Heart right ventricle (tissue), 16 donors: ENCODE data around the gene TBXAS1. TPM values are rescaled to one million over a fixed set of nuclear protein-coding genes. Genes with fewer than 3 reads are reported as not detected.
A peak's percentile ranks its signal among the peaks of the same experiment; 100 is the strongest.

Experiments
- ATAC-seq, 8 donors: fragments of 200-7000 bp; cut with Tn5 transposase; one replicate each; pipeline ENCODE4 v1.9.1; 2020; ENCODE audit warnings: mild to moderate bottlenecking in 8 of 8, moderate library complexity in 8 of 8, moderate number of reproducible peaks in 1 of 8
- DNase-seq, 2 donors: peaks; one replicate each; pipeline ENCODE4 v3.0.0-alpha.2; 2020
- H3K27ac ChIP-seq, 10 donors: fragments of 200-600 bp; sonication (generic) in 2 of 10; one replicate each; pipeline versions ENCODE4 v1.5.0 to v1.8.0; 2020 to 2022; ENCODE audit warnings: mild to moderate bottlenecking in 3 of 10
- H3K27me3 ChIP-seq, 7 donors: fragments of 200-600 bp; one replicate each; pipeline ENCODE4 v1.8.0; 2021 to 2022; ENCODE audit warnings: mild to moderate bottlenecking in 2 of 7
- H3K36me3 ChIP-seq, 9 donors: fragments of 200-600 bp; sonication (generic) in 1 of 9; one replicate each; pipeline versions ENCODE4 v1.5.0 to v1.8.0; 2020 to 2022; ENCODE audit warnings: mild to moderate bottlenecking in 2 of 9
- H3K4me1 ChIP-seq, 9 donors: fragments of 200-600 bp; sonication (generic) in 1 of 9; one replicate each; pipeline versions ENCODE4 v1.5.0 to v1.8.0; 2020 to 2022; ENCODE audit warnings: mild to moderate bottlenecking in 4 of 9
- H3K4me3 ChIP-seq, 10 donors: fragments of 200-600 bp; sonication (generic) in 2 of 10; one replicate each; pipeline versions ENCODE4 v1.5.0 to v1.8.0; 2020 to 2022; ENCODE audit warnings: mild to moderate bottlenecking in 7 of 10, moderate library complexity in 2 of 10
- H3K9me3 ChIP-seq, 11 donors: fragments of 200-600 bp in 10 of 11; sonication (generic) in 2 of 11; one replicate each; pipeline versions ENCODE4 v1.5.0 to v1.8.0; 2013 to 2022; ENCODE audit warnings: mild to moderate bottlenecking in 2 of 11, control low read depth in 1 of 11, moderate library complexity in 1 of 11
- WGBS, 2 donors: extraction: QIAGEN DNeasy Blood & Tissue Kit; methylation state at CpG; one replicate each; pipeline ENCODE4 v1.1.7; 2013; ENCODE audit warnings: inconsistent platforms in 1 of 2; 5-methylcytosine and 5-hydroxymethylcytosine counted together
- intact Hi-C, 10 donors: fragments of 100-400 bp; cut with DNase I; formaldehyde crosslinking; loops; one replicate each; pipeline versions ENCODE4 v1.11.1 to v1.14.2; 2022
- polyA plus RNA-seq, 2 donors: library from polyadenylated mRNA; stranded (reverse); fragments of 200-250 nt; gene quantifications; one replicate each; pipeline ENCODE4 v1.2.3, GENCODE V29; 2013
- total RNA-seq, 10 donors: library from RNA; stranded (reverse); fragmentation: NEBNext Ultra II Directional in 3 of 10; extraction: Animal tissue kit (Norgen Biotek cat#: 25700) in 3 of 10; gene quantifications; one replicate each; pipeline versions ENCODE4 v1.2.1 to v1.2.4, GENCODE V29; 2021 to 2023
- TF ChIP-seq, protein P1 (sequence below), 9 donors: fragments of 200-600 bp; sonication (generic) in 2 of 9; IDR thresholded peaks; one replicate each; pipeline versions ENCODE4 v1.5.0 to v1.8.0; 2021 to 2022; ENCODE audit warnings: antibody characterized with exemption in 9 of 9, mild to moderate bottlenecking in 5 of 9, moderate library complexity in 1 of 9
- donor health status: Arrhythmogenic right ventricular cardiomyopathy.
- donor health status: ischemic (EF 13 %, LVEDD 7.1; RV severe dilation, severe dysfunction).
- donor health status: healthy with polysubstance abuse.
- donor health status: DM: no; HTN: yes; CAD: no.
- donor health status: DM: no; HTN: no; CAD: no.
- donor health status: ischemic (EF 25% LVEDD 6.9; RV normal size, moderate dysfunction).
- donor health status: ischemic (EF 25% LVEDD 5.7; RV mildly dilated, moderate dysfunction).
- donor health status: healthy.
- donor health status: DM: yes; HTN: yes; CAD: no.
- donor health status: Ischemic cardiomyopathy.
- donor health status: ischemic (EF 35%, LVEDD 5.7; RV mildly dilated, moderate dysfunction).
- donor health status: nonischemic (EF 11% LVEDD 7.7; RV severe dilation, severe dysfunction).
- donor health status: DM: yes; HTN: yes; CAD: no.
- donor health status: PGD.
- donor health status: ischemic (EF 29% LVEDD 5.4; RV normal size, mild dysfunction).
- donor health status: nonischemic (EF 23%, LVEDD 6.1; RV moderate dilation, normal function).

Gene TBXAS1
- total and polyA plus RNA-seq, 12 donors, result 1.7 to 17.7 (median 3.7) TPM

DNA sequence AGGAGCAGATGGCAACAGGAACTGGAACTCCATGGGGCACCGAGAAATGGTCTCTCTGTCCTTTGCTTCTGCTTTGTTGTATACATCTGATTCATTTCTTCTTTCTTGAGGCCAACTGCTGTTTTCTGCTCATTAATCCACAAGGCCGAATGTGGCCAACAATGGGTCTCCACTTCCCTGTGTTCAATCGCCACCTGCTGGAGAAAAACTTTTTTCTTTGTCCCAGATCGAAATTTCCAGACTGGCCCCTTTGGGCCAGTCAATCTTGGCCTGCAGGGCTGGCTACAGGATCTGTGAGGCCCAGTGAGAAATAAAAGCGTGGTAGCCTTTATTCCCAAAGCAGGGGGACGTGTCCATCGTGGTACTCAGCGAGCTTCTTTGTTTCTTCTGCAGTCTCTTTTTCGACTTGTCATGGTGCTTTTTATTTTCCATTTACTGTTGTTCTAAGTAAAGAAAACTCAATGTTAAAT is 174.9 kb downstream of the TBXAS1 start:
- peaks cover 0 to 5% (median 0%) of the 10 kb centered on the region in 9 donors for H3K36me3 ChIP-seq
- DNase-seq (no peak), ATAC-seq (no peak)
- intact Hi-C loops, result loop anchor here (2.0 to 10.0 kb wide), 14 partner anchors 219 to 509 kb away; partner anchors contain the start of gene HIPK2 (in 6 of the 10)
- TF ChIP-seq, protein P1, sequence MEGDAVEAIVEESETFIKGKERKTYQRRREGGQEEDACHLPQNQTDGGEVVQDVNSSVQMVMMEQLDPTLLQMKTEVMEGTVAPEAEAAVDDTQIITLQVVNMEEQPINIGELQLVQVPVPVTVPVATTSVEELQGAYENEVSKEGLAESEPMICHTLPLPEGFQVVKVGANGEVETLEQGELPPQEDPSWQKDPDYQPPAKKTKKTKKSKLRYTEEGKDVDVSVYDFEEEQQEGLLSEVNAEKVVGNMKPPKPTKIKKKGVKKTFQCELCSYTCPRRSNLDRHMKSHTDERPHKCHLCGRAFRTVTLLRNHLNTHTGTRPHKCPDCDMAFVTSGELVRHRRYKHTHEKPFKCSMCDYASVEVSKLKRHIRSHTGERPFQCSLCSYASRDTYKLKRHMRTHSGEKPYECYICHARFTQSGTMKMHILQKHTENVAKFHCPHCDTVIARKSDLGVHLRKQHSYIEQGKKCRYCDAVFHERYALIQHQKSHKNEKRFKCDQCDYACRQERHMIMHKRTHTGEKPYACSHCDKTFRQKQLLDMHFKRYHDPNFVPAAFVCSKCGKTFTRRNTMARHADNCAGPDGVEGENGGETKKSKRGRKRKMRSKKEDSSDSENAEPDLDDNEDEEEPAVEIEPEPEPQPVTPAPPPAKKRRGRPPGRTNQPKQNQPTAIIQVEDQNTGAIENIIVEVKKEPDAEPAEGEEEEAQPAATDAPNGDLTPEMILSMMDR (IDR thresholded peaks at IDR 0.05), result peak in 8 of 9 donors; percentile 11 to 58 (median 45)
- no peak overlapping the region for H3K4me3 ChIP-seq
- H3K27me3 ChIP-seq, result no peaks in the 10 kb centered on the region
- no peaks in the 10 kb centered on the region for H3K4me1 ChIP-seq
- H3K9me3 ChIP-seq, result no peaks in the 10 kb centered on the region
- H3K27ac ChIP-seq, result no peak overlapping the region
- 66 to 69% methylated on average over 9 of the region's 9 CpGs for WGBS, 2 donors

DNA sequence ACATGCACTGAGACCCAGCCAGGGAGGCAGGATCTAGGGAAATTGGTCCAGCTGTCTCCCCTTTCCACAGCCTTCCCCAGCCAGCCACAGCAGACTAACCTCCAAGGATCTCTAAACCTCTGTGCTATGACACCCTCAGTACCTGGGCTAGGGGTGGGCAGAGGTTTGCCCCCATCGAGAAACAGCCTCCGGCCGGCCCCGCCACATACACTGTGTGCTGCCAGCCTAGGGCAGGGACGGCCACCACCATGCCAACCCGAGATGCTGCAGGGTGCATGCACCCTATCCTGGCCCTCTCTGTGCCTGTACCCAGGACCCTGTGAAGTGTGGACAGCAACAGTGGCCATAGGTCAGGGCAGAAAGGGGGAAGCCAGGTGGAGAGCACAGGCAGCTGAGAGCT is 175.6 kb downstream of the TBXAS1 start:
- Histone ChIP-seq H3K4me3 (no peak overlapping the region), H3K4me1 (no peaks in the 10 kb centered on the region), H3K9me3 (no peaks in the 10 kb centered on the region), H3K36me3 (peaks cover 0 to 8% (median 0%) of the 10 kb centered on the region in 9 donors), H3K27me3 (no peaks in the 10 kb centered on the region), H3K27ac (no peak overlapping the region)
- WGBS, 2 donors, result 96 to 100% methylated on average over 6 of the region's 6 CpGs
- ATAC-seq, result peak in 1 of 8 donors; percentile 13
- DNase-seq, result no peak
- TF ChIP-seq, protein P1 (IDR thresholded peaks at IDR 0.05), result no peak
- intact Hi-C loops, result loop anchor here (5.0 to 10.0 kb wide), 9 partner anchors 220 to 510 kb away; partner anchors contain the start of gene HIPK2 (in 6 of the 10)

DNA sequence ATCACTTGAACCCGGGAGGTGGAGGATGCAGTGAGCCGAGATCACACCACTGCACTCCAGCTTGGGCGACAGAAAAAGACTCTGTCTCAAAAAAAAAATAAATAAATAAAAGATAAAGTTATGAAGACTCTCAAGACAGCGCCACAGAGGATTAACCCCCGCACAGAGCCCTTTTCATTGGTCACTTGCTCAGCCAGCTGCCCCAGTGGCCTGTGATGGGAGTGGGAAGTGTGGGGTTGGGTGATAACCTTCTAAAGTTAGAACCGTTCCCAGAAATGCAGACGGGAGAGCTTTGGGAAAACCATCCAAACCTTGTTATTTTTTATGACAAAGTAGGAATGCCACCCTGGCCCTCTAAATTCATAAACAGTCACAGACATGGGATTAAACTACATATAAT is 176.3 kb downstream of the TBXAS1 start:
- intact Hi-C loops, result loop anchor here in 2 of 10 donors (10.0 kb wide), 2 partner anchors 221 to 511 kb away; no protein-coding TSS in a partner anchor
- Histone ChIP-seq H3K4me3 (no peak overlapping the region), H3K27ac (no peak overlapping the region), H3K27me3 (no peaks in the 10 kb centered on the region), H3K9me3 (no peaks in the 10 kb centered on the region), H3K4me1 (no peaks in the 10 kb centered on the region), H3K36me3 (peaks cover 0 to 8% (median 0%) of the 10 kb centered on the region in 9 donors)
- no peak for ATAC-seq
- TF ChIP-seq, protein P1 (IDR thresholded peaks at IDR 0.05), result no peak
- no peak for DNase-seq
- 73 to 78% methylated on average over 7 of the region's 7 CpGs for WGBS, 2 donors

DNA sequence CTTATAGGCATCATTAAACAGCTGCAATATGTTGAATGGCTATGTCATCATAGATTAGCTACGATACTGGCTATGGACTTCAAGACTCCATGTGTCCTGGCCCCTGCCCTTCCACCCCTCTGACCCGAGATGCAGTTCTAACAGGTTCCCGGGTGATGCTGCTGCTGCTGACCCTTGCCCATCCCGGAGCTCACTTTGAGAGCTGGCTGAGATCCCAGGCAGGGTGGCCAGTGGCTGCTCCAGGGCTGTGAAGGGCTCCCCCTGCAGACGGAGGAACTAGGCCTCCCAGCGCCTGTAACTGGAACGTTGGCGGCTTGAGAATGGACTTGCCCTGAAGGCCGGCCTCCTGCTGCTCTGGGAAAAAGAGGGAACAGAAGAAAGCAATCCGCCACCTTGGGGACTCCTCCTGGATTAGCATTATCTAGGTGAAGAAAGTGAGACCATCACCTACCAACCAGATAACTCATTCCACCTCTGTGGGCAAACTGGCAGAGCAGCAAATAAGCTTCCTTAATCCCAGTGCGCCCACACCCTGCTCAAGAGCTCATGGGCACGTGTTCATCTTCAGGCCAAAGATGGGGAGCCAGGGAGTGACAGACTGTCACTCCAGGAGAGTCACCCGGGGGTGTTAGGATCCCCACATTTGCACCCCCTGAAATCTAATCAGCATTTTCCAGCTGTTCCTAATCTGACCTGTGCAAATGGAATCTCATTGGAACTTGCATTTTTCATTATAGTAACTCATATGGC is 176.9 kb downstream of the TBXAS1 start:
- TF ChIP-seq, protein P1 (IDR thresholded peaks at IDR 0.05), result peak in 6 of 9 donors; percentile 8 to 40 (median 26)
- no peak overlapping the region for H3K4me3 ChIP-seq
- DNase-seq (no peak), ATAC-seq (peak in 1 of 8 donors; percentile 47)
- peaks cover 0 to 8% (median 0%) of the 10 kb centered on the region in 9 donors for H3K36me3 ChIP-seq
- H3K4me1 ChIP-seq, result no peaks in the 10 kb centered on the region
- no peak overlapping the region for H3K27ac ChIP-seq
- no peaks in the 10 kb centered on the region for H3K9me3 ChIP-seq
- WGBS, 2 donors, result 50 to 57% methylated on average over 13 of the region's 13 CpGs
- no peaks in the 10 kb centered on the region for H3K27me3 ChIP-seq
- intact Hi-C loops, result loop anchor here in 2 of 10 donors (10.0 kb wide), 2 partner anchors 221 to 511 kb away; no protein-coding TSS in a partner anchor
